Hepatocyte (in vitro differentiated cells): ENCODE measurements around the gene STAP2.
"Not testable (repeated sequence)": the region's sequence is repeated elsewhere in the genome, so short reads cannot be mapped to it uniquely, and the experiment has no call there.

ENCODE experiments used
- EZH2 ChIP-seq: fragments of 200-600 bp; sonication (generic); IDR thresholded peaks from 2 replicates; pipeline ENCODE4 v1.6.1; 2016; ENCODE audit warnings: antibody characterized with exemption, mild to moderate bottlenecking, borderline replicate concordance
- EZH2phosphoT487 ChIP-seq: fragments of 200-600 bp; sonication (generic); IDR thresholded peaks from one replicate; pipeline ENCODE4 v1.6.1; 2018; ENCODE audit warnings: antibody characterized with exemption, mild to moderate bottlenecking, low read depth, moderate library complexity; ENCODE audit not compliant: unreplicated experiment, severe bottlenecking
- TF ChIP-seq, protein P1 (sequence below): fragments of 200-600 bp; sonication (generic); IDR thresholded peaks from 2 replicates; pipeline ENCODE4 v1.5.1; 2016; ENCODE audit warnings: antibody characterized with exemption, mild to moderate bottlenecking; ENCODE audit not compliant: poor library complexity

- TF ChIP-seq, protein P1, sequence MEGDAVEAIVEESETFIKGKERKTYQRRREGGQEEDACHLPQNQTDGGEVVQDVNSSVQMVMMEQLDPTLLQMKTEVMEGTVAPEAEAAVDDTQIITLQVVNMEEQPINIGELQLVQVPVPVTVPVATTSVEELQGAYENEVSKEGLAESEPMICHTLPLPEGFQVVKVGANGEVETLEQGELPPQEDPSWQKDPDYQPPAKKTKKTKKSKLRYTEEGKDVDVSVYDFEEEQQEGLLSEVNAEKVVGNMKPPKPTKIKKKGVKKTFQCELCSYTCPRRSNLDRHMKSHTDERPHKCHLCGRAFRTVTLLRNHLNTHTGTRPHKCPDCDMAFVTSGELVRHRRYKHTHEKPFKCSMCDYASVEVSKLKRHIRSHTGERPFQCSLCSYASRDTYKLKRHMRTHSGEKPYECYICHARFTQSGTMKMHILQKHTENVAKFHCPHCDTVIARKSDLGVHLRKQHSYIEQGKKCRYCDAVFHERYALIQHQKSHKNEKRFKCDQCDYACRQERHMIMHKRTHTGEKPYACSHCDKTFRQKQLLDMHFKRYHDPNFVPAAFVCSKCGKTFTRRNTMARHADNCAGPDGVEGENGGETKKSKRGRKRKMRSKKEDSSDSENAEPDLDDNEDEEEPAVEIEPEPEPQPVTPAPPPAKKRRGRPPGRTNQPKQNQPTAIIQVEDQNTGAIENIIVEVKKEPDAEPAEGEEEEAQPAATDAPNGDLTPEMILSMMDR = not testable (repeated sequence)
- not testable (repeated sequence) for TF ChIP-seq EZH2, EZH2phosphoT487
These were observed 9.5 kb downstream of the STAP2 start for GRCh38 chr19:4328991-4329681.
